CD4-positive, CD25-positive, alpha-beta regulatory T cell (primary cell): ENCODE measurements around the gene PEA15. TPM values are rescaled to one million over a fixed set of nuclear protein-coding genes. Genes with fewer than 3 reads are reported as not detected.

Source experiments
- ATAC-seq, 2 donors: fragments of 150-1000 bp; cut with Tn5 transposase; one replicate each; pipeline ENCODE4 v1.10.0; 2021; ENCODE audit warnings: low read depth in 2 of 2, moderate number of reproducible peaks in 2 of 2, moderate library complexity in 1 of 2
- DNase-seq, 3 donors: peaks; one replicate each; pipeline versions ENCODE4 v3.0.0 to v3.0.0-alpha.2; 2012 to 2022; ENCODE audit warnings: mixed read lengths in 1 of 3
- H3K27ac ChIP-seq: one replicate; pipeline ENCODE4 v1.7.0; 2013; ENCODE audit warnings: mild to moderate bottlenecking, low read length; ENCODE audit not compliant: insufficient read depth, poor library complexity, severe bottlenecking
- H3K27me3 ChIP-seq: one replicate; pipeline ENCODE4 v1.7.0; 2013; ENCODE audit warnings: low read length; ENCODE audit not compliant: control insufficient read depth, insufficient read depth
- H3K36me3 ChIP-seq: one replicate; pipeline ENCODE4 v1.7.0; 2013; ENCODE audit warnings: mild to moderate bottlenecking, low read length, moderate library complexity; ENCODE audit not compliant: control insufficient read depth, insufficient read depth
- H3K4me1 ChIP-seq: 2 replicates; pipeline ENCODE4 v1.7.0; 2013; ENCODE audit warnings: mild to moderate bottlenecking, low read length; ENCODE audit not compliant: insufficient read depth, control insufficient read depth, poor library complexity, severe bottlenecking
- H3K4me3 ChIP-seq: one replicate; pipeline ENCODE4 v1.7.0; 2013; ENCODE audit warnings: low read depth, mild to moderate bottlenecking, low read length, moderate library complexity
- H3K9me3 ChIP-seq, 2 experiments: 1 replicate in 1 of 2; 2 replicates in 1 of 2; pipeline ENCODE4 v1.7.0; 2013; ENCODE audit warnings: low read length in 2 of 2, mild to moderate bottlenecking in 1 of 2, moderate library complexity in 1 of 2; ENCODE audit not compliant: control insufficient read depth in 2 of 2
- H3K27ac Mint-ChIP-seq, 3 donors: one replicate each; pipeline ENCODE4 v1.8.0; 2020 to 2022; ENCODE audit warnings: mild to moderate bottlenecking in 3 of 3, mixed read lengths in 3 of 3, moderate library complexity in 2 of 3
- H3K27me3 Mint-ChIP-seq: one replicate; pipeline ENCODE4 v1.8.0; 2022; ENCODE audit warnings: mild to moderate bottlenecking, mixed read lengths
- H3K36me3 Mint-ChIP-seq: one replicate; pipeline ENCODE4 v1.8.0; 2020; ENCODE audit warnings: mixed read lengths
- H3K4me1 Mint-ChIP-seq, 4 donors: one replicate each; pipeline ENCODE4 v1.8.0; 2020 to 2022; ENCODE audit warnings: mixed read lengths in 4 of 4, mild to moderate bottlenecking in 1 of 4
- H3K4me3 Mint-ChIP-seq, 4 donors: one replicate each; pipeline ENCODE4 v1.8.0; 2020 to 2022; ENCODE audit warnings: mild to moderate bottlenecking in 4 of 4, mixed read lengths in 4 of 4, moderate library complexity in 3 of 4
- H3K9me3 Mint-ChIP-seq, 7 donors: one replicate each; pipeline ENCODE4 v1.8.0; 2020 to 2022; ENCODE audit warnings: mixed read lengths in 7 of 7, mild to moderate bottlenecking in 3 of 7, moderate library complexity in 2 of 7
- polyA plus RNA-seq, 4 donors: library from polyadenylated mRNA; unstranded; fragments of 300-500 nt; fragmentation: Illumina TruSeq; gene quantifications; one replicate each; pipeline ENCODE4 v1.2.3, GENCODE V29; 2021
- total RNA-seq: library from RNA; stranded (reverse); gene quantifications from one replicate; pipeline ENCODE4 v1.2.3, GENCODE V29; 2022

PEA15 gene
- total and polyA plus RNA-seq, 5 donors from 2014 or later = 7.5 to 21.5 (median 8.7) TPM

GRCh38 chr1:160168609-160169369 lies 36.4 kb upstream of the PEA15 start:
- H3K4me1 Mint-ChIP-seq = peaks cover 0 to 12% (median 7%) of the 10 kb centered on the region in 4 donors
- H3K36me3 Mint-ChIP-seq = no peaks in the 10 kb centered on the region
- H3K27ac Mint-ChIP-seq = no peak overlapping the region
- Histone ChIP-seq H3K27me3 (no peaks in the 10 kb centered on the region), H3K36me3 (no peaks in the 10 kb centered on the region), H3K4me1 (no peaks in the 10 kb centered on the region), H3K9me3 (no peaks in the 10 kb centered on the region), H3K4me3 (no peak overlapping the region), H3K27ac (no peak overlapping the region)
- ATAC-seq = no peak
- H3K27me3 Mint-ChIP-seq = peaks cover 23% of the 10 kb centered on the region
- H3K9me3 Mint-ChIP-seq = peaks cover 0 to 1% (median 0%) of the 10 kb centered on the region in 7 donors
- H3K4me3 Mint-ChIP-seq = no peak overlapping the region
- DNase-seq = no peak

DNA sequence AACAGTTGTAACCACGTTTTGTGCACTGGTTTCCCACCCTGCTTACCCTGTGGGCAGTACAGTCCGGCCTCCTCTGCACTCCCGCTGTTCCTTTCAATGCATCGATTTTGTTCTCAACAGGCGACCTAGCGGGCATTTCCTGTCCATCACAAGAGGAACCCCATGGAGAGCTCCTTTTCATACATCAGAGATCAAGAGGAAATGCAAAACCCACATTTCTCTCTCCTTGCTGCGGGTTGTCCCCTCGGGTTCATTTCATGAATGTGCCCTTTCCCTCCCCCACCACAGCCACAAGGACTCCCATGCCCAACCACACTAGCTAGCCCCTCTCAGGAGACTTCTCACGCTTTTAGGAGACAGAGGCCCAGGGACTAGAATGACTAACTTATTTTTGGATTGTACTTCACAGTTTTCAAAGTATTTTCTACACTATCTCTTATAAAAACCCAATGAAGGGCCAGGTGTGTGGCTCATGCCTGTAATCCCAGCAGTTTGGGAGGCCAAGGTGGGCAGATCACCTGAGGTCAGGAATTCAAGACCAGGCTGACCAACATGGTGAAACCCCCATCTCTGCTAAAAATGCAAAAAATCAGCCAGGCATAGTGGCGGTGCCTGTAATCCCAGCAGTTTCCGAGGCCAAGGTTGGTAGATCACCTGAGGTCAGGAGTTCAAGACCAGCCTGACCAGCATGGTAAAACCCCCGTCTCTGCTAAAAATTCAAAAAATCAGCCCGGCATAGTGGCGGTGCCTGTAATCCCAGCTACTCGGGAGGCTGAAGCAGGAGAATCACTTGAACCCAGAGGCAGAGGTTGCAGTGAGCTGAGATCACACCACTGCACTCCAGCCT lies 35.4 kb upstream of the PEA15 start:
- no peaks in the 10 kb centered on the region for H3K4me1 ChIP-seq
- no peak overlapping the region for H3K27ac ChIP-seq
- no peak overlapping the region for H3K4me3 ChIP-seq
- ATAC-seq = peak in 1 of 2 donors; percentile 23
- peaks cover 25% of the 10 kb centered on the region for H3K27me3 Mint-ChIP-seq
- peaks cover 0 to 1% (median 0%) of the 10 kb centered on the region in 7 donors for H3K9me3 Mint-ChIP-seq
- H3K36me3 Mint-ChIP-seq = no peaks in the 10 kb centered on the region
- no peak overlapping the region for H3K4me3 Mint-ChIP-seq
- DNase-seq = peak in 1 of 3 donors; percentile 20
- H3K36me3 ChIP-seq = no peaks in the 10 kb centered on the region
- H3K4me1 Mint-ChIP-seq = peaks cover 0 to 12% (median 7%) of the 10 kb centered on the region in 4 donors
- no peaks in the 10 kb centered on the region for H3K27me3 ChIP-seq
- H3K27ac Mint-ChIP-seq = no peak overlapping the region
- H3K9me3 ChIP-seq = no peaks in the 10 kb centered on the region

GRCh38 chr1:160171354-160171753 lies 33.8 kb upstream of the PEA15 start:
- Mint-ChIP-seq H3K4me3 (no peak overlapping the region), H3K9me3 (peaks cover 0 to 1% (median 0%) of the 10 kb centered on the region in 7 donors), H3K4me1 (peaks cover 0 to 12% (median 7%) of the 10 kb centered on the region in 4 donors), H3K36me3 (no peaks in the 10 kb centered on the region), H3K27ac (no peak overlapping the region), H3K27me3 (peaks cover 15% of the 10 kb centered on the region)
- ATAC-seq (no peak), DNase-seq (no peak)
- Histone ChIP-seq H3K9me3 (no peaks in the 10 kb centered on the region), H3K27me3 (no peaks in the 10 kb centered on the region), H3K36me3 (no peaks in the 10 kb centered on the region), H3K4me3 (no peak overlapping the region), H3K27ac (no peak overlapping the region), H3K4me1 (no peaks in the 10 kb centered on the region)

DNA sequence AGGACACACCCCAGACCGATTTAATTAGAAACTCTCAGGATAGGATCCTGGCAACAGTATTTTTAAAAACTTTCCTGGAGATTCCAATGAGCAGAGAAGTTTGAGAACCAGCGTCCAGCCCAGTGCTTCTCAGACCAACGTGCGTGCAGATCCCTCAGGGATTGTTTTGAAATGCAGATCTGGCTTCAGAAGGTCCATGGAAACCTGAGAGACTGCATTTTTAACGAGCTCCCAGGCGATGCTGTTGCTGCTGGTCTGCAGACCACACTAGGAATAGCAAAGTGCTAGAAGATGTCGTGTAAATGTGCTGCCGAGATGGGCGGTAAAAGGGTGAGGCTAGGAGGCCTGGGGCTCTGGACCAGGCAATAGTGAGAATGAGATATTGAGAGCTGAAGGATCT lies 33.2 kb upstream of the PEA15 start:
- H3K36me3 ChIP-seq = no peaks in the 10 kb centered on the region
- Mint-ChIP-seq H3K27ac (no peak overlapping the region), H3K4me1 (peaks cover 0 to 12% (median 8%) of the 10 kb centered on the region in 4 donors), H3K36me3 (no peaks in the 10 kb centered on the region), H3K4me3 (no peak overlapping the region), H3K27me3 (peaks cover 15% of the 10 kb centered on the region), H3K9me3 (peaks cover 0 to 1% (median 0%) of the 10 kb centered on the region in 7 donors)
- no peak overlapping the region for H3K4me3 ChIP-seq
- DNase-seq (no peak), ATAC-seq (no peak)
- H3K27ac ChIP-seq = no peak overlapping the region
- no peaks in the 10 kb centered on the region for H3K4me1 ChIP-seq
- H3K9me3 ChIP-seq = no peaks in the 10 kb centered on the region
- H3K27me3 ChIP-seq = no peaks in the 10 kb centered on the region

- Histone ChIP-seq H3K9me3 (no peaks in the 10 kb centered on the region), H3K27ac (no peak overlapping the region), H3K36me3 (no peaks in the 10 kb centered on the region), H3K4me1 (no peaks in the 10 kb centered on the region), H3K4me3 (no peak overlapping the region), H3K27me3 (no peaks in the 10 kb centered on the region)
- peak overlapping the region in 1 of 4 donors; percentile 32 for H3K4me3 Mint-ChIP-seq
- no peaks in the 10 kb centered on the region for H3K36me3 Mint-ChIP-seq
- peak overlapping the region in 2 of 3 donors; percentile 79 to 83 for H3K27ac Mint-ChIP-seq
- H3K27me3 Mint-ChIP-seq = peaks cover 12% of the 10 kb centered on the region
- H3K9me3 Mint-ChIP-seq = peaks cover 0 to 1% (median 0%) of the 10 kb centered on the region in 7 donors
- ATAC-seq = peak in 1 of 2 donors; percentile 37
- DNase-seq = no peak
- peaks cover 0 to 6% (median 4%) of the 10 kb centered on the region in 4 donors for H3K4me1 Mint-ChIP-seq
These were observed 28.0 kb upstream of the PEA15 start for GRCh38 chr1:160177231-160177630.

DNA sequence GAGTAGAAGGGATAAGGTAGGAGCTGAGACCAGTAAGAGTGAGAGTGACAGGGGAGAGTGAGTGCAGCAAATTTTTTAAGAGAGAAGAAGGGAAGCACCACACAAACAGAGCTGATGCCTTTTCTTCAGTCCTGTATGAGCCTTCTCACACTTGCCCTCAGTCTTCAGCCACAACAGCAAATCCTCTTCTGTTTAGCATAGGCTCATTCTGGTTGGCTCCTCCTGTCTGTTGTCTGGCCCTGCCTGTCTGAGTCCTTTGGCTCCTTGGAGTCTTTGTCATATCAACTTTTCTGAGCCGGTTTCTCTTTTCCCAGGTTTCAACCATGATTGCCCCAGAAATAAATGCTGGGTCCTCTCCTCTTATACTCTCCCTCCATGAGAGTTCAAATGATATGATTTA lies 27.5 kb upstream of the PEA15 start:
- no peaks in the 10 kb centered on the region for H3K36me3 Mint-ChIP-seq
- H3K4me3 Mint-ChIP-seq = no peak overlapping the region
- ATAC-seq (no peak), DNase-seq (no peak)
- no peak overlapping the region for H3K27ac ChIP-seq
- no peak overlapping the region for H3K4me3 ChIP-seq
- H3K4me1 Mint-ChIP-seq = peaks cover 0 to 6% (median 4%) of the 10 kb centered on the region in 4 donors
- peaks cover 0 to 1% (median 0%) of the 10 kb centered on the region in 7 donors for H3K9me3 Mint-ChIP-seq
- no peaks in the 10 kb centered on the region for H3K4me1 ChIP-seq
- H3K27me3 Mint-ChIP-seq = peaks cover 12% of the 10 kb centered on the region
- H3K27me3 ChIP-seq = no peaks in the 10 kb centered on the region
- H3K9me3 ChIP-seq = no peaks in the 10 kb centered on the region
- no peaks in the 10 kb centered on the region for H3K36me3 ChIP-seq
- H3K27ac Mint-ChIP-seq = peak overlapping the region in 2 of 3 donors; percentile 79 to 83

DNA sequence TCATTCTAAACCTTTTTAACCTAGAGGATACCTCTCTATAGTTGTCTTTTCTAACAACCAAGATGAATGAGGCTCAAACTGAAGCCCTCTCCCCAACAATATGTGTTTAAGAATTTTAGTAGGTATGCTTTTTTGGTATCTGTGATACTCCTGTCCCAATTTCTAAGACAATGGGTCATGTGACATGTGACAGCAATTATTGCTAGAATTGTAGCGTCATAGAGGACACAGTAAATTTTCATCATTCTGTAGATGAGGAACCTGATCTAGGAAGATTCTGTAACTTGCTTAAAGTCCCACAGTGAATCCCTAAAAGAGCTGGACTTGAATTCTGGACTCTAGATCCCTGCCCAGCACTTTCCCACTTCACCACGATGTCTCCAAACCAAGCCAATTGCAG lies 26.5 kb upstream of the PEA15 start:
- ATAC-seq (no peak), DNase-seq (no peak)
- H3K4me1 ChIP-seq = no peaks in the 10 kb centered on the region
- no peaks in the 10 kb centered on the region for H3K36me3 ChIP-seq
- Mint-ChIP-seq H3K27ac (no peak overlapping the region), H3K27me3 (peaks cover 7% of the 10 kb centered on the region), H3K4me1 (peaks cover 0 to 4% (median 0%) of the 10 kb centered on the region in 4 donors), H3K36me3 (no peaks in the 10 kb centered on the region), H3K4me3 (no peak overlapping the region), H3K9me3 (peaks cover 0 to under 1% (median 0%) of the 10 kb centered on the region in 7 donors)
- H3K27me3 ChIP-seq = no peaks in the 10 kb centered on the region
- no peak overlapping the region for H3K27ac ChIP-seq
- no peak overlapping the region for H3K4me3 ChIP-seq
- H3K9me3 ChIP-seq = no peaks in the 10 kb centered on the region
